ENCODE measurements around the gene MPPED2. TPM values are rescaled to one million over a fixed set of nuclear protein-coding genes. Genes with fewer than 3 reads are reported as not detected.

Gene MPPED2
- total RNA-seq, 1 experiment from 2014 or later, result 2.4 TPM

GRCh38 chr11:30364837-30365482, 221.2 kb downstream of the MPPED2 start:
- POLR2A ChIA-PET, result interaction anchor here (0.6 kb wide), 1 partner anchor 42 kb away, joined by 3 read pairs; the partner anchor contains the start of gene ARL14EP
- Mint-ChIP-seq H3K4me1 (peaks cover 28% of the 10 kb centered on the region), H3K27me3 (ENCODE audit: low read depth) (no peaks in the 10 kb centered on the region), H3K9me3 (peaks cover 13% of the 10 kb centered on the region), H3K27ac (no peak overlapping the region), H3K36me3 (0 out of 2 replicates have a peak, but pooled peaks cover 2% of the 10 kb centered on the region), H3K4me3 (no peak overlapping the region)
- DNase-seq (ENCODE audit: low spot score) (no peak), ATAC-seq (no peak)
- no peak for TF ChIP-seq SOX15 (CRISPR knock-in tag; IDR thresholded peaks at IDR 0.05)
- no peak for TF ChIP-seq ELF4 (CRISPR knock-in tag; IDR thresholded peaks at IDR 0.05; ENCODE audit: low read depth)
- no peak for TF ChIP-seq HMGXB4 (CRISPR knock-in tag; IDR thresholded peaks at IDR 0.05)
- TF ChIP-seq OVOL2 (CRISPR knock-in tag; IDR thresholded peaks at IDR 0.05; ENCODE audit: borderline replicate concordance), result no peak
- no peak for TF ChIP-seq SMAD4 (CRISPR knock-in tag; IDR thresholded peaks at IDR 0.05)
- TF ChIP-seq USF1 (CRISPR knock-in tag; IDR thresholded peaks at IDR 0.05), result no peak
- no peak for TF ChIP-seq NFATC4 (CRISPR knock-in tag; IDR thresholded peaks at IDR 0.05)
- no peak for TF ChIP-seq ZNF416 (CRISPR knock-in tag; IDR thresholded peaks at IDR 0.05)
- no peak for TF ChIP-seq ZBTB21 (CRISPR knock-in tag; IDR thresholded peaks at IDR 0.05; ENCODE audit: borderline replicate concordance)
- no peak for TF ChIP-seq FOXP1 (CRISPR knock-in tag; IDR thresholded peaks at IDR 0.05; ENCODE audit: borderline replicate concordance)
- no peak for TF ChIP-seq MLX (CRISPR knock-in tag; IDR thresholded peaks at IDR 0.05)
- TF ChIP-seq TP53 (CRISPR knock-in tag; IDR thresholded peaks at IDR 0.05), result no peak
- TF ChIP-seq ZNF512 (CRISPR knock-in tag; IDR thresholded peaks at IDR 0.05; ENCODE audit: borderline replicate concordance), result no peak
- TF ChIP-seq STAT6 (CRISPR knock-in tag; conservative IDR thresholded peaks at IDR 0.05; ENCODE audit: low read depth), result no peak
- no peak for TF ChIP-seq PREB (CRISPR knock-in tag; IDR thresholded peaks at IDR 0.05; ENCODE audit: borderline replicate concordance)
- CTCF ChIA-PET, result no interaction called here
